ENCODE results near the gene OR6B1.
"Not testable (repeated sequence)": the region's sequence is repeated elsewhere in the genome, so short reads cannot be mapped to it uniquely, and the experiment has no call there.

OR6B1 gene

DNA sequence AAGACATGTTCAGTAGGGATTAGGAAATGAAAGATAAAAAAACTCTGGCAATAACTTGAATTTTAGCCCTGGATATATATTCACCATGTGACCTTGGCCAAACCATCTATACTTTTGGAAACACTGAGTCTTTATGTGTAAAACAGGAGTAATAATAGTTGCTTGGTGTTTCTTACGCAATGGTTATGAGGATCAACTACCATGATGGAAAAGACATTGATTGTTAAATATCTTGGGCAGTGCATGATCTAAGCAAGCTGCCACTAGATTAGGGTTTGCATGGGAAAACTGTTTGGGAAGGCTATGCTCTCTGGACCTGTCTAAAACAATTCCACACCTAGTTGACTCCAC lies 6.5 kb downstream of the OR6B1 start:
- DNase-seq: no peak

DNA sequence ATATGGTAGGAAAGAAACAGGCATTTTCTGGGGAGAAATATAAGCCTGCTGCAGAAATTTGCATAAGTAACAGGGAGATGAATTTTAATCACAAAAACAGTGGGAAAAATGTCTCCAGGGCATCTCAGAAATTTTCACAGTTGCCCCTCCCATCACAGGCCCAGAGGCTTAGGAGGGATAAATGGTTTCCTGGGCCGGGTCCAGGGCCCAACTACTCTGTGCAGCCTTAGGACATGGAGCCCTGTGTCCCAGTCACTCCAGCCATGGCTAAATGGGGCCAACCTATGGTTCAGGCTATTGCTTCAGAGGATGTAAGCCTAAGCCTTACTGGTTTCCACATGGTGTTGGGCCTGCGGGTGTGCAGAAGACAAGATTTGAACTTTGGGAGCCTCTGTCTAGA lies 9.2 kb downstream of the OR6B1 start:
- DNase-seq: no peak

DNA sequence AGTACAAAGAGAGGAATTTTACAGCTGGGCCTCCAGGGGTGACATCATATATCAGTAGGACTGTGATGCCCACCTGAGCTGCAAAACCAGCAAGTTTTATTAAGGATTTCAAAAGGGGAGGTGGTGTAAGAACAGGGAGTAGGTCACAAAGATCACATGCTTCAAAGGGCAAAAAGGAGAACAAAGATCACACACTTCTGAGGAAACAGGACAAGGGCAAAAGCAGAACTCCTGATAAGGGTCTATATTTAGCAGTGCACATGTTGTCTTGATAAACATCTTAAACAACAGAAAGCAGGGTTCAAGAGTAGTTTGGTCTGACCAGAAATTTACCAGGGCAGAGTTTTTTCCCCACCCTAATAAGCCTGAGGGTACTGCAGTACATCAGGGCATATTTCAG lies 9.9 kb downstream of the OR6B1 start:
- DNase-seq: not testable (repeated sequence)

DNA sequence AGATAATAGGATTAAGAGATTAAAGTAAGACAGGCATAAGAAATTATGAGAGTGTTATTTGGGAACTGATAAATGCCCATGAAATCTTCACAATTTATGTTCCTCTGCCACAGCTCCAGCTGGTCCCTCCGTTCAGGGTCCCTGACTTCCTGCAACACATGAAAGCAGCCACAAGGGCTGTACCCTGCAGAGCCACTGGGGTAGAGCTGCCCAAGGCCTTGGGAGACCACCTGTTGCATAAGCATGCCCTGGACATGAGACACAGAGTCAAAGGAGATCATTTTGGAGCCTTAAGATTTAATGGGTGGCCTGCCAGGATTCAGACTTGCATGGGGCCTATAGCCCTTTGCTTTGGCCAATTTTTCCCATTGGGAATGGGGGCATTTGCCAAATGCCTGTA lies 10.7 kb downstream of the OR6B1 start:
- DNase-seq: not testable (repeated sequence)

DNA sequence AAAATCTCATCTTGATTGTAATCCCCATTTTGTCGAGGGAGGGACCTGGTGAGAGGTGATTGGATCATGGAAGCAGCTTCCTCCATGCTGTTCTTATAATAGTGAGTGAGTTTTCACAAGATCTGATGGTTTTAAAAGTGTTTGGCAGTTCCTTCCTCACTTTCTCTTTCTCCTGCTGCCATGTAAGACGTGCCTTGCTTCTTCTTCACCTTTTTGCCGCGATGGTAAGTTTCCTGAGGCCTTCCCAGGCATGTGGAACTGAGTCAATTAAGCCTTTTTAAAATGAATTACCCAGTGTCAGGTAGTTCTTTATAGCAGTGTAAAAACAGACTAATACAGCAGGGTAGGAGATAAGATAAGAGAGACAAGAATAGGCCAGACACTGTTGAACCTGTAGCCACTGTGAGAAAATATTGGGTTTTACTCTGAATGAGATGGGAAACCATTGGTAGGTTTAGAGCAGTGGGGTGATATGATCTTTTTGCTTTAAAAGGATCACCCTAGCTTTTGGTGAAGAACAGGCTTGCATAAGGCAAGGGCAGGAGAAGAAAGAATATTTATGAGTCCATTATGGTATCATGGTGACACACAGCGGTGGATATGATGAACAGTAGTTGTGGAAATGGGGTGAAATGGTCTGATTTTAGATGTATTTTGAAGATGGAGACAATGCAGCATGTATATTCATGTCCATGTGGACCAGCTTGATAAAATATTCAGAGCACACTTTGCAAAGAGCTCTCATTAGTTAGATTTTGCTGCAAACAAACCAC lies 11.5 kb downstream of the OR6B1 start:
- DNase-seq: no peak

DNA sequence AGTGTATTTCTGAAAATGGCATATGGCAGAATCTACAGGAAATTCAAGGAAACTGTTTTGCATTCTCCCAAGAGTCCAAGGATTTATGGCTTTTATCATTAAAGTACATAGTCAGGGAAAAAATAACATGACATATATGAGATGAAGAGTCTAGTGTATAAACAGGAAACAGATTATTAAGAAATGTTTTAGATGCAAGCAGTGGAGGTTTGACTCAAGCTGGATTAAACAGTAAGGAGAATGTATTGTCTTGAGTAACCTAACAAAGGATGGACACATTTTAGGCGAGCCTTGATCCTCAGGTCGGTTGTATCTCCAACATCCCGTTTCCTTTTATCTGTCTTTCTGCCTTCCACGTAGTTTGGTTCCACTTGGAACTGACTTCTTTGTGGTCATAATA lies 17.9 kb downstream of the OR6B1 start:
- no peak for DNase-seq

DNA sequence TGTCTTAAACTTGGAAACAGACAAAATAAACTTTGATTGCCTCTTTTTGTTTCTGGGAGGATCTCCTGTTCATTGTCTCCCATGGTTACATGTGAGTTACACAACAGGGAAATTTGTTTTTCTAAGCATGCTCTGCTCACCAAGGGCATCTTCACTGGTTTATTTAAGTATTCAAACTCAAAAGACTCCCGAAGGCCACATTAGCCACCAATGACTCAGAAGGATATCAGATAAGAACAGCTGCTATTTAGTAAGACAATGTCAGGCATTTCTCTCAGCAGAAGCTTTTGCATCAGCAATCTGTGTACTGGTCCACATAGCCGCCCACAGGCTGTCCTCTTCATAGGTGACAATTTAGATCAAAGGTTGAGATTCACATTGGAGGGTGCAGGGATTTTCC lies 19.3 kb downstream of the OR6B1 start:
- no peak for DNase-seq

DNA sequence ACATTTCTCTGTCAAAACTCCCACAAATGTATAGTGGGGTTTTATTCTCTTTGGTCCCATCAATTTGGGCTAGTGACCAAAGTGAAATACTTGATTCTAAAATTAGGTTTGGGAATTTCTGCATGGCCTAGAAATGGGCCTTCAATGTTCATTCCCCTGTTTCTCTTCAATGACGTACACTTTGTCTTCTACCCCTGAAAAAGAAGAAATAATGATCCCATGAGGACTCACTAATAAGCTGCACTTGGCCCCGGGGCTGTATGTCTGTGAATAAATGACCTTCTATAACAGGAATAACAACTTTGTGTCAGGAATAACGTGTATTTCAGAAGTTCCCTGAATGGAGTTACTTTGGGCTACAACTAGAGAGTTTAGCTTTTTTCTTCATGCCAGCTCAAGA lies 20.2 kb downstream of the OR6B1 start:
- no peak for DNase-seq

DNA sequence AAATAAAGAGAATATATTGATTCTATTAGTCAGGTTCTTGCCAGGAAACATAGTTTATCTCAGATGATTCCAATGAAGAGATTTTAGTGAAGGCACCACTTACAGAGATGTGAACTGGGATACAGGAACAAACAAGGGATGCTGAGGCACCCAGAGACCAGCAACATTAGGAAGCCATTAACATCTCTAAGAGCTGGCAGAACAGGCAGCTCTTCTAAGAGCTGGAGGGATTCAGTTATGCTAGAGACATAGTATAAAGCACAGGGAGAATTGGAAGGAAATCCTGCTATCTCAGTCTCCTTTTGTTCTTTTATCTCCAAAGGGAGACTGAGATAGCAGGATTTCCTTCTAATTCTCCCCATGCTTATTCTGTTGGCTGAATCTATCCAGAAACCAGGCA lies 22.0 kb downstream of the OR6B1 start:
- DNase-seq: no peak

DNA sequence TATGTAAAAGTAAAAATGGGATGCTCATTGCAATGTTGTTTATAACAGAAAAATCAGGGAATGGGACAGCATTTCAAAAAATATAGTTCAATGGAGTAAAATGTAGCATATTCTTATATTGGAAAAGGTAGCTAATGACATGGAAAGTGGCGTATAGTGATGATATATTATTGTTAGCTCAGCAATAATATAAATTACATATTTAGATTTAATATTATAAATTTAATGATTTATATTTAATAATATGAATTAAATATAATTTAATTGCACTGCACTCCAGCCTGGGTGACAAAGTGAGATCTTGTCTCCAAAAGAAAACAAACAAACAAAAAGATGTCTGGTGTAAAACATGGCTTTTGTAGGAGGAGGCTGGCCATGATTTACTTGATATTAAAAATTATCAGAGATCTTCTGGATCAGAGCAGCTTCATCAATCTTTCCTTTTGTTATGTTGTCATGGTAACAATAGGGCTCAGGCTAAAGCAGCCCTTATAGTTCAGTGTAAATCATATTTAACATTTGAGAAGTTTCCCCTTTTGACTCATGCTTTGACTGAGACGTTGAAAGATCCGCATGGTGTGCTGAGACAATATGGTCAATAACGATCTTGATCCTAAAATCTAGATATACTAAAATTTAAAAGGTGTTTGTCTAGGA lies 23.2 kb downstream of the OR6B1 start:
- DNase-seq: no peak

DNA sequence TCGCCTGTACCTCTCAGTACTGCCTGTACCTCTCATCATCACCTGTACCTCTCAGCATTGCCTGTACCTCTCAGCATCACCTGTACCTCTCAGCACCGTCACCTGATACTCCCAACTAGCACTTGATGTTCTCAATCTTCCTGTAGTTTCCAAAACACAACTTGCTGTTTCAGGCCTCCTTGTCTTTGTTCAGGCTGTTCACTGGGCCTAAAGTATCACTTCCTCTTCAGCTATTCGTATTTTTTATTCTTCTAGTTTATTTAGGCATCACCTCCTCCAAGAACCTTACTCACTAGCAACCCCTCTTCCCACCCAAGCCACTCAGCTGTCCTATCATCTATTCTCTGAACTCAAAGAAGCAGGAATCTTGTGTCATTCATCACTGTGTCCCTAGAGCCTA lies 24.1 kb downstream of the OR6B1 start:
- no peak for DNase-seq

DNA sequence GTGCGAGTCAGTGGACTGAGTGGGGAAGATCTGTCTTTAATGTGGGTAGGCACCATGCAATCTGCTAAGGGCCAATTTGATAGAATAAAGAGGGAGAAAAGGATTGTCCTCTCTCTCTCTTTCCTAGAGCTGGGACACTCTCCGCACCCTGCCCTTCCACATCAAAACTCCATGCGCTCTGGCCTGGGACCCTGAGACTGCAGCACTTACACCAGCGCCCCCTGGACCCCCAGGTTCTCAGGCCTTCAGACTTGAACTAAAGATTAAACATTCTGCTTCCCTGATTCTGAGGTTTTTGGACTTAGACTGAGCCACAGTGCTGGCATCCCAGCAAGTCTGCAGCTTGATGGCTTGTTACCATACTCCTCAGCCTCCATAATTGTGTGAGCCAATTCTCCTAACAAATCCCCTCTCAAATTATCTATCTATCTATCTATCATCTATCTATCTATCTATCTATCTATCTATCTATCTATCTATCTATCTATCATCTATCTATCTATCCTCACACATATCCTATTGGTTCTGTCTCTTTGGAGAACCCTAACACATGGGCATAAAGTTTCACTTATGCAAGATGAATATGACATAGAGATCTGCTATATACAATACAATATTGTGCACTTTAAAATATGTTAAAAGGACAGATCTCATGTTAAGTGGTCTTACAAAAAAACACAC lies 26.2 kb downstream of the OR6B1 start:
- no peak for DNase-seq

DNA sequence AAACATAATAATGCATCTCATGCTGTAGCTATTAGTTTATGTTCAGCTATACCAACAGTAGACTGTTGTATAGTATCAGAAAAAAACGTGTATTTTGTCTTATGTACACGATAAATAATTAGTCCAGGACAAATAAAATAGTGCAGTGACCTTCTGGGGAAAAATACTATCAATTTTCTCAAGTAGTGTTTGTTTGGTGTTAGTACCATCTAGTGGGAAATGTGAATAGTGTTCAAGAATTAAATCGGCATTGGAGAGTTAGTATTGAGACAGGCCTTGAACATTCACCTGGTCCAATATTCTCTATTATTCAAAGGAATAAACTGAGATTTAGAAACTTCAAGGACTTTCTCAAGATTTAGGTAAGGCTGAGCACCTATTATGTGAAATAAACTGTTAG lies 26.9 kb downstream of the OR6B1 start:
- no peak for DNase-seq

DNA sequence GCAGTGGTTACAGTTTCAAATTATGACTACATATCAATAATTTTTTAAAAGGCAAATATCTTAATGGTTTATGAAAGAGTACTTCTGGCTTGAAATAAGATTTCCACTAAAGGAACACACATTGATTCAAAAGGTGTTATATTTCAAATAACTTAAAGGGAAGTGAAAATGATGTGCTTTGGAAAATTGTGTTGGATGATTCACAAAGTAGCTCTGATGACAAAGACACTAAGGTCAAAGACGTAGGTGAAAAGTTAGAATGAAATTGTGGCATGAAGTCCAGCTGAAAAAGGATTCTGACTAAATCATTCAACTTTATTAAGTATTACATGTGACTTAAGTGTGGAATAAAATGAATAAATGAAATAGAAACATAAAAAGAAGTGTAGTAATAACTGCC lies 27.9 kb downstream of the OR6B1 start:
- no peak for DNase-seq

DNA sequence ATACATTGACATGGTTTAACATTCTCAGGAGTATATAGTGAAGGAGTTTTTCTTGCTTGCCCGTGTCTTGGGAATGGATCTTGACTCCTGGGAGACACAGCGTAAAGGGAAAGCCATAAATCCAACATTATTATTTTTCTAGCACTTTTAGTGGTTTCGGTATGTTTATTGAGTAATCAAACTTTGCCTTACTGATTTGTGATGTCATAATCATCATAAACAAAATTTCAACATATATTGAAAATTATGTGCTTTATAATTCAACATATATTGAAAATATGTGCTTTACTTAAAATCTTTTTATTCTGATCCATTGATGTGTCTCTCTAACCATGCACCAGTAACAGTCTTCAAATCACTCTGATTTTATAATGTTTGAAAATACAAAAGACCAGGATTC lies 28.4 kb downstream of the OR6B1 start:
- no peak for DNase-seq

DNA sequence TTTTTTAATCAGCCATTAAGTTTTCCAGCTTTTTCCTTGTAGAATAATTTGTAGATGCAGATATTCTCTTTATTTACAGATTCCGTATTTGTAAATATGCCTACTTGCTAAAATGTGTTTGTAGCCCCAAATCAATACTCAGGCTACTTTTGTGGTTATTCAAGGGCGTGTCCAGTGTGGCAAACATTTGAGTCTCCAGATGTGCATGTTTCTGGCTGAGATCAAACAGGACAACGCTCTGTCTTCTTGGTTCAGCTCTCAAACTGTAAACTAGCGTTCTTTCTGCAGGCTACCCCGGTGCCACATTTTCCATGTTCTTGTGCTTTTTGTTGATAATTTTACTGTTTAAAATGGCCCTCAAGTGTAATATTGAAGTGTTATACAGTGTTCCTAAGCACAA lies 32.4 kb downstream of the OR6B1 start:
- no peak for DNase-seq

DNA sequence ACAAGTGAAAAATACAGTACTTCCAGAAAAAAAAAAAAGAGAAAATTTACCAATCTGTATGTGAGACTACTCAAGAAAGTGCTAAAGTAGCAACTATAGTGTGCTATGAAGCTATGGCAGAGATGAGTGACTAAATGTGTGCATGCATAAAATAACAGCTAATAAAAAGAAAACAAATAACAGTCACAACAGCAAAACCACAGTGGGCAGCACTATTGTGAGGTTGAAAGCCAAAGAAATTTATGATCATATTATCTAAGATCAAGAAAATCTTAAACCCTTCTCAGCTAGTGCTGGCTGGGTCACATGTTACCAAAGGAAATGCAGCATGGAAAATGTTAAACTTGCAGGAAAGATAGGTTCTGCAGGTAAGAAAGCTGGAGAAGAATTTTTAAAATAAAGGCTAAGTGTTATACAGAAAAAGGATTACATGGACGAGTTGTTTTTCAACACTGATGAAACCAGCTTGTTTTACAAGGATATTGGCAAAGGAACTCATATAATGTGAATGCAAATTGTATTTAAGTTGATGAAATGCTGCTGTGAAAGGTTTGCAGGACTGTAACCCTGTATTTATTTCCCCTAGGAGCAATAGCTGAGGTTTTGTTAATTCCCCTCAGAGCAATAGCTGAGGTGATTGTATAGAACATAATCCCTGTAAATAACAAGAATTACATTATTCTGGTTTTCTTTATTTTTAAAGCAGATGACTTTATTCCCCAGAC lies 33.0 kb downstream of the OR6B1 start:
- no peak for DNase-seq

DNA sequence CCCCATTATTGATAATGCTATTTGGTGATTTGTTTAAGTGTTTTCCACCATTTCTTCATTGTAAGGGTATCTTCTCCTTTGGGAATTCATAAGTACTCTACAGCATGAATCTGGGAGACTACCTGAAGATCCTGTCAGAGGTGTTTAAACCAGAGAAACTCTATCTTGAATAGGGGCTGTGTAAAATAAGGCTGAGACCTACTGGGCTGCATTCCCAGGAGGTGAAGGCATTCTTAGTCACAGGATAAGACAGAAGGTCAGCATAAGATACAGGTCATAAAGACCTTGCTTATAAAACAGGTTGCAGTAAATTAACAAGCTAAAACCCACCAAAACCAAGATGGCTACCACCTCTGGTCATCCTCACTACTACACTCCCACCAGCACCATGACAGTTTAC lies 35.3 kb downstream of the OR6B1 start:
- DNase-seq: no peak

DNA sequence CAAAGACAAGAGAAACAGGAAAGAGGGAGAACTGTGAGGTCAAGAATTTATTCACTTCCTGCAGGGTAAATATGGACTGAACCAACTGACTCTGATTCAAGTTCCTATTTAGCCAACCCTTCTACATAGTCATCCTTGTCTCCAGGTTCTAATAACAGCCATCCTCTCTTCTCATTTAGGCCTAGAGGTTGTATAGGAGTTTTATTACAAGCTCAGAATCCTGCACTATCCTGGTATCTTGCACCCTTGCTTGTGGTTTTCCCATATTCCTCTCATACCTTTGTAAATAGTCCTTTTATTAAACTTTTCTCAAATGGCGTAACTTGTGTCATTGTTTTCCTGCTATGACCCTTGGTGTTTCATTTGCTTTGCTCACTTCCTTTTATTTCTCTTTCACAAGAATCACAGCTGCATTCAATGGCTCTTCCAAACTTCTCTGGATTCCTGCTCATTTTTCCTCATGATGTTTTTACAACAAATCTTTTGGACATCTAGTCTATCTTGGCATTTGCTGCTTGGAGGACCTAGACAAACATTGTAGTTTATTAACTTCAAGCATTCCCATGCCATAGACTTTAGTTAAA lies 36.3 kb downstream of the OR6B1 start:
- DNase-seq: no peak

DNA sequence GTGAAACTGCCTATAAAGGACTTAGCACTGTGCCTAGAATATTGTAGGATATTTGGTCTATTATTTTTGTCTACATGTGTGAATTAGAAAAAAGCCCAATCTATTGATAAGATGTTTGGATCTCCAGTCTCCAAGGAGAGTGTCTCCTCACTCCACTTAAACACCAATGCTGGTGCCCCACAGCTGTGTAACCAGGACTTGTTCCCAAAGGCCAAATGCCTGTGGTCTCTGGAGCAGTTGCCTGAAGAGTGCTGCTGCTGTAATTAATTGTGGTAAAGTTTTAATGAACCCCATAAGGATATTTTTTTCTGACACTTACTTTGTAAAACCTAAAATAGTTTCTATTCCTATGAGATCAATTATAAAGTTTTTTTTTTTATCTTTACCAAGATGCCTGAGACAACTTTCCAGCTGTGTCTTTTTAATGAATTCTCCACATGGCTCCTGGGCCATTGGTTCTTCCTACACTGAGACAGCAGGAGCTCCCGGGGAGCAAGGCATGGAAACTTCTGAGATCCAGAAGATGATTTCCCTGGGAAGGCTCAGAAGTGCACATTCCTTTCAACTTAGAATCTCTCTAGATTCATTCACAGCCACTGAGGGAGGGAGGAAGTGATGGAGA lies 37.4 kb downstream of the OR6B1 start:
- DNase-seq: no peak

DNA sequence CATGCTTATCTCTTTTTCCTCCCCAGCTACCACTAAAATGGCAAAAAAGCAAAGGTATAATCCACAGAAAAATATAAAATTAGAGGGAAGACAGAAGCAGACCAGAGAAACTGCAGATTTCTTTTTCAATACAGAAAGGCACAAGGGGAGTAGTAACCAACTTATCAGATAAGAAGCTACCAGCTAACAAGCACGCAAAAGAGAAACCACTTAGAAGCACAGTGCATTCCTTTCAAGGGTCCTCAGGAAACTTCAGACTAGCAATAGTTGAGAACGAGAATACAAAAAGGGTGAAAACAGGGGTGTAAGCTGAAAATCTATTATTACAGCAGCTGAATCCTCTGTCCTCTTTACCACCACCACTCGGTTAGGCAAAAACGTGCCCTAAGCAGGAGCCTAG lies 38.8 kb downstream of the OR6B1 start:
- DNase-seq: no peak

DNA sequence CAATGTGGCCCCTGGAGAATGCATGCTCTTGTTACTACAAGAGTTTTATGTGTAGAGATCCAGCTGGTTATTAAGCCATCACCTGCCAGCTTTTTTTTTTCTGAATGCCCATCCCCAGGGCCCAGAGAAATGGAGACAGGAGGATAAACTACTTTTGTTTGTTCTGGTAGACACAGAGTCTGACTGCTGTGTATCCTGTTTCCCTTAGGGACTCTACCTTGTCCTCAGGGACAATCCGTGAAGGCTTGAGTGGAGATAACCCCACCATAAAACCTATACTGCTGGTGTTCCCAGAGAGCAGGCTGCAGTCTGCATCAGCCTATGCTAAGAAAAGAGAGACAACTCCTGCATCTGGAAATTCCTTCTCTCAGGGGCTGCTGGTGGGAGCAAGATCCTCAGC lies 48.5 kb downstream of the OR6B1 start, which contains the start of gene OR2A5:
Gene OR2A5 (plus strand): TSS at position 301 of the 400 bp plus-strand sequence. CDS start 1,454 bp downstream, outside the sequence.
- no peak for DNase-seq

DNA sequence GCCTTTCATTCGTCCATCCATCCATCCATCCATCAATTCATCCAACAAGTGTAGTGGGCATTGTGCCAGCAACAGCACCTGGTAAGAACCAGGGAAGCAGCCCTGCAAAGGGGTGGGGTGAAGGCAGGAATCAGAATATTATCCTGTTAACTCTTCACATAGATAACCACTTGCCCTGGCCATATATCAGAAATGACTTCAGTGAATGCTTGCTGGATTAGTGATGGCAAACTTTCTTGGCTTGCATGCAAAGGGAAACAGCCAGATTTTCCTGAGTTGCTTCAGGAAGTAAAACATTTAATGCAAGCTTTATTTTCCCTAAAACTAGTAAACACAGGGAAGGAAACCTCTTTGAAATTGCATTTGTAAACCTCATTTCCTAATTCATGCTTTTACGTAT lies 49.4 kb downstream of the OR6B1 start:
- DNase-seq: no peak
